GM21515 (cell line): ENCODE results near the gene TMEM9.
A peak's percentile ranks its signal among the peaks of the same experiment; 100 is the strongest.
"Not testable (repeated sequence)": the region's sequence is repeated elsewhere in the genome, so short reads cannot be mapped to it uniquely, and the experiment has no call there.

Experiments
- ATAC-seq: cut with Tn5 transposase; IDR thresholded peaks from one replicate; pipeline ENCODE4 v1.9.1; 2021; ENCODE audit not compliant: unreplicated experiment

TMEM9 gene

GRCh38 chr1:201175820-201176500 is 21.7 kb upstream of the TMEM9 start:
- ATAC-seq = no peak

DNA sequence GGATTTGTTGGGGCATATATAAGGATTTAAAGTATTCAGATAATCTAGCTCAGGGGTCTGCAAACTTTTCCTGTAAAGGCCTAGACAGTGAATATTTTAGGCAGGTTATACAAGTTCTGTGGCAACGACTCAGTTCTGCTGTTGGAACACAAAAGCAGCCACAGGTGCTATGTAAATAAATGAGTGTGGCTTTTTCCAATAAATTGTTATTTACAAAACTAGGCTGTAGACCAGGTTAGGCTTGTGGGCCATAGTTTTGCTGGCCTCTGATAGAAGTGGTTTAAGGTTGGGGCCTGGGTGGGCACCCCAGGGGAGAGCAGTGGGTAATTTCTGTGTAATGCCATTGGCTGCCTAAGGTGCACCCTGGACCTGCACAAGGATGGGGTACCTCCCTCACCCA is 19.5 kb upstream of the TMEM9 start:
- no peak for ATAC-seq

DNA sequence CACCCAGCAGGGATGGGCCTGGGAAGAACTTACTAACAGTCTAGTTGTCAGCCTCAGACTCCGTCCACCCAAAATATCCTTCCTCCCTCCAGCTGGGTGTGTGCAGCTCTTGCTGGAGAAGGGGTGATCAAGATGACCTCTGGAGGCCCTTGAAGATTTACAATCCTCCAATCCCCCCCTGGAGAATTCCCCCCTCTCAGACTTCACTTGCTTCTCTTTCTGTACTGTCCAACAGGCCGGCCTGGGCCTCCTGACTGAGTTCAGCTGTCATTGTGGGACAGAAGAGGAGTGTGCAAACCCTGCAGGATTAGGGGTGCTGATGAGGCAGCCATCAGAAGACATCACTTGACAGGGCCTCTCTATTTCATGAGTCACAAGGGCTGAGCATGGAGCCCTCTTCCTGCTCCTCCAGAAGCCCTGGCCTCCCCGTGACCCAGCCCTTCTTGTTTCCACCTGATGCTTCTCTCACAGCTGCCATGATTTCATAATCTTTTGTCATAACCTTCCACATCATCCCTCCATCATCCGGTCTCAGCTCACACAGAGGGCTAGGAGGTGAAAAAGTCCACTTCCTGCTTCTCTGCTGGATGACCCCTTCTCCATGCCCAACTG is 18.8 kb upstream of the TMEM9 start:
- no peak for ATAC-seq

- no peak for ATAC-seq
Measured at GRCh38 chr1:201172326-201172725, 18.1 kb upstream of the TMEM9 start.

GRCh38 chr1:201171063-201172036 is 17.1 kb upstream of the TMEM9 start:
- peak; percentile 31 for ATAC-seq

DNA sequence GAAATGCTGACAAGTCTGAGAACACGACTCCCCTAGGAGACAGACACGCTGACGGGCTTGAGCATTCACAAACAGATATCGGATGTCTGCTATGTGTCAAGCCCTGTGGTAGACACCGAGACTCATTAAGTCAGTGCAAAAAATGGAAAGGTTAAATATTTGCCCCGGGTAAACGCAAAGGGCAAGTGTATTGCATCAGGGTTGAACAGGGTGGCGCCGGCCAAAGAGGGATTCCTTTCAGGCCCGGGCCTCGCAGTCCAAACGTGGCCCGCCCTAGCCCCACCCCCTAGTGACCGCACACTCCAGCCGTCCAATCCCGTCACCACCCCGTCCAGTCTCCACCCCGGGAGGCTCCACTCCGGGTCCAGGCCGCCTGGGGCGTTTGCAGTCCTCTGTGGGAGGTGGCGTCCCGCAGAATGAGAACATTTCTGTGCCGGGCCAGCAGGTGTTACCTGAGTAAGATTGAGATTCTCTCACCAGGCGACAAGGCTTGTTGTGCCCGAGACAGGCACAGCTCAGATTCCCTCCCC is 16.3 kb upstream of the TMEM9 start:
- ATAC-seq = peak; percentile 98

GRCh38 chr1:201169971-201170532 is 15.8 kb upstream of the TMEM9 start:
- no peak for ATAC-seq

GRCh38 chr1:201169203-201169602 is 14.9 kb upstream of the TMEM9 start:
- no peak for ATAC-seq

DNA sequence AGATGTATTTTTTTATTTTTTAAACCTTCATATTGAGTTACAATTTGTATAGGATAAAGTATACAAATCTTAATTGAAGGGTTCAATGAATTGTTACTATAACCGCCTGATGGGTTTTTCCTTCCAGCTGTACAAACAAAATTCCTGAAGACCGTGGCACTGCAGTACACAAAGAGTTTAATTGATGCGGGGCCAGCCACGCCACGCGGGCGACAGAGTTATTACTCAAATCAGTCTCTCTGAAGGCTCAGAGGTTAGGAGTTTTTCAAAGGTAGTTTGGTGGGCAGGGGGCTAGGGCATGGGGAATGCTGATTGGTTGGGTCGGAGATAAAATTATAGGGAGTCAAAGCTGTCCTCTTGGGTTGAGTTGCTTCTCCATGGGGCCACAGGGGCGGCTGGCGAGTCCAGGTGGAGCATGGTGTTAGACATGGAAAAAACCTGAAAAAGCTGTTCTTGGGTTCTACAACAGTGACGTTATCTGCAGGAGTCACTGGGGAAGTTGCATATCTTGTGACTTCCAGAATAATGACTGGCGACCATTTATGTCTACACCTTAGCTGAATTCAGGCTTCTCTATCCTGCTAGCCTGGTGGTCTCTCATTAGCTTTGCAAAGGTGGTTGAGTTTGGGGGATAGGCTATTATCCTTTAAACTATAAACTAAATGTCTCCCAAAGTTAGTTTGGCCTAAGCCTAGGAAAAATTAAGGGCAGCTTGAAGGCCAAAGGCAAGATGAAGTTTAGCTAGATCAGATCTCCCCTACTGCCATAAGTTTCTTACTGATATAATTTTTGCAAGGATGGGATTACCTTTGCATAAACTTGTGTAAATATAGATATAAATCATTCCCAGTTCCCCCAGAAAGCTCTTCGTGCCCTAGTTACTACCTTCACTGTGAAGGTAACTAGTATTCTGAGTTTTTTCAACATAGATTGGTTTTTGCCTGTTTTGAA is 13.0 kb upstream of the TMEM9 start:
- ATAC-seq = no peak

GRCh38 chr1:201164645-201165044 is 10.4 kb upstream of the TMEM9 start:
- no peak for ATAC-seq

GRCh38 chr1:201163707-201164106 is 9.4 kb upstream of the TMEM9 start:
- no peak for ATAC-seq

DNA sequence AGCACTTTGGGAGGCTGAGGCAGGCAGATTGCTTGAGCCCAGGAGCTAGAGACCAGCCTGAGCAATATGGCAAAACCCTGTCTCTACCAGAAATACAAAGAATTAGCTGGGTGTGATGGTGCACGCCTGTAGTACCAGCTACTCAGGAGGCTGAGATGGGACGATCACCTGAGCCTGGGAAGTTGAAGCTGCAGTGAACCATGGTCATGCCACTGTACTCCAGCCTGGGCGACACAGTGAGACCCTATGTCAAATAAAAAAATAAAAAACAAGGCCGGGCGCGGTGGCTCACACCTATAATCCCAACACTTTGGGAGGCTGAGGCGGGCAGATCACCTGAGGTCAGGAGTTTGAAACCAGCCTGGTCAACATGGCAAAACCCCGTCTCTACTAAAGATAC is 8.8 kb upstream of the TMEM9 start:
- ATAC-seq = not testable (repeated sequence)

GRCh38 chr1:201157949-201158348 is 3.7 kb upstream of the TMEM9 start:
- ATAC-seq = no peak

- no peak for ATAC-seq
Measured at GRCh38 chr1:201156819-201157218, 2.5 kb upstream of the TMEM9 start.

- ATAC-seq = no peak
Measured at GRCh38 chr1:201156346-201156745, 2.1 kb upstream of the TMEM9 start.

DNA sequence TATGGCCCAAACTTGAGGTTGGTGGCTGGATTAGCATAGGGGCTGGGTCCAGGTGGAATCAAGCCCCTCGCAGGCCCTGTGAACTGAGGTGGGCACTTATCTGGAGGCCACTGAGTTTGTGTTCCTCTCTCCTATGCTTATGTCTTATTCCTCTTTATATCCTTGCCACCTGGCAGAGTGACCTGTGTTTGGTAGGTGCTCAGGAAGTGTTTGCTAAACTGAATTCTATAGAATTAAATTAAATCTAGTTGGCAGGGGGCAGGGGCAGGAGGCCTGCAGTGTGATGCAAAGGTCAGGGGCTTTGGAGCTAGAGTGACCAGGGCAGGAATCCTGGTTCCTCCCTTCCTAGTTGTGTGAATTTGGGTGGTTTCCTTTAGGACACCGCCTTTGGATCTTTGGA is 1.1 kb upstream of the TMEM9 start:
- ATAC-seq = no peak

DNA sequence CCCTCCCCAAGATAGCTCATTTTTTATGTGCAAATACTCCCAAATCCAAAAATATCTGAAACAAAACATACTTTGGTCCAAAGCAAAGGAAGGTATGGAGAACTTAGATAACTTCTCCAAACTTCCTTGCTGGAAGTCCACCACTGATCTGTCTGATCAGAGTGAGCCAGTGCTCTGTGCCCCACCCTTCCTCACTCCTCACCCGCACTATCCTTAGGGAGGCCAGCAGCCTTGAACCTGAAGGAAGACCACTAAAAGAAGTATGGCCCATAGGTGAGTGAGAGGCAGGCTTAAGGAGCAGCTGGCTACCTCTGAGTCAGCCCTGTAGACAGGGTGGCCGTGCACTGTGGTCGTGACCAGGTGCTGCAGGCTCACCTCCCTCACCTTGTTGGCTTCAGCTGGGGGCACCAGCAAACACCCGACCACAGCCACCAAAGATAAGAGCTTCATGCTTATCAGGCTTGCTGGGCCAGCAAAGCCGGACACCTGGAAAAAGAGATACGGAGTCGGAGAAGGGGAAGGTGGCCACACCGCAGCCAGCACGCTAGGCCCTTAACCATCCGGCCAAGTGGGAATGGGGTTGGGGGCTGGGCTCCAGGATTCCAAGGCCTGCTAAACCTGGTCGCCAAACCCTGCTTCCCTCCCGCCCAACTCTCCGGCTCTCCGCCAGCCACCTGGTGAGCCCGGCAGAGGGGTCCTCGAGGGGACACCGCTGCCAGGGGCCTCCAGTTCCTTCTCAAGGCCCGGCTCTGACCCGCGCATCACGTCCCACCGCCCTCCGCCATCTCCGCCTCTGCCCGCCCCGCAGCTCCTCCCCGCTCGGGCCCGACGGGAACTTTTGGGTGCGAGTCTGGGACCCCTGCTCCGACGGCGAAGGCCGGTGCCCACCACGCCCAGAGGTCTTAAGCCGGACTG is 543 bp downstream of the TMEM9 start:
- peak; percentile 77 for ATAC-seq

DNA sequence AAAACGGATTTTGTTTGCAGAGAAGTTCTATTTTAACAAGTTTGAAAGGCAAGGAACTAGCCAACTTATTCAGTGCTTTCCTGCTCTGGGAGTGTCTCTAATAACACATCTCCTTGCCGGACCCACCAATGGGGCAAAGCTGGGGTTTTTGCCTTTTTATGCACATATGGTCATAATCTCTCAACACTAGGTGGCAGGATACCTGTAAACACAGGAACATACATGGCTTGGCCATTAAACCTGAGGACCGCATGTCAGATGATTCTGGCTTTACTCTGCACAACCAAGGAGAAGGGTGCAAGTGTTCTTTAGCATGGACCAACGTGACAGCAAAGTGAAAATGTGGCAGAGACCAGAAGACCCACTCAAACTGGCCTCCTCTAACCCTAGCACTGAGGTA is 4.9 kb downstream of the TMEM9 start:
- ATAC-seq = no peak

DNA sequence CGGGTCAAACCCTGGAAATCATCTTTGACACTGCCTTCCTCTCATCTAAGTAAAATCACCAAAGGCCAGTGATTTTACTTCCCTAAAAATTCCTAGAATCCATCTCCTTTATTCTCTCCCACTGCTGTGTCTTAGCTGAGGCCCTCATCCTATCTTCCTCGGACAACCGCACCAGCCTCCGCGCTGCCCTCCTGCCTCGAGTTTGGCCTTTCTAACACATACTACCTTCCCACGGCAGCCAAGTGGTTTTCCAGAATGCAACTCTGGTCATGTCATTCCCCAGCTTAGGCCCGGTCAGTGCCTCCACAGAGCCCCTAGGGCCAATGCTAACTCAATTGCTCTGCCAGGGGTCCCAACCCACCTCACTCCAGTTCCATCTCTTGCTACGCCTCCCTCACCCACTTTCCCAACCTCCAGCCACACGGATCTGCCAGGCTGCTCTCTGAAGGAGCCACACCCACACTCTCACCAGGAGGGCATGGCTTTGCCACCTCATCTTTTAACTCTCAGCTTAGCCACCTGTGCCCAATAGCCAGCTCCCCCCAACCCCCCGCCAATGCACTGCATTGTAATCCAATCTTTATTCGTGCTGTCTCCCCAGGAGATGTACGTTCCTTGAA is 6.8 kb downstream of the TMEM9 start:
- ATAC-seq = no peak
